Glomerular visceral epithelial cell (primary cell): ENCODE results near the gene COX14.
"Not testable (repeated sequence)": the region's sequence is repeated elsewhere in the genome, so short reads cannot be mapped to it uniquely, and the experiment has no call there.

ENCODE experiments used
- DNase-seq: peaks from one replicate; pipeline ENCODE4 v3.0.0-alpha.2; 2016; ENCODE audit errors: extremely low spot score

Gene COX14

DNA sequence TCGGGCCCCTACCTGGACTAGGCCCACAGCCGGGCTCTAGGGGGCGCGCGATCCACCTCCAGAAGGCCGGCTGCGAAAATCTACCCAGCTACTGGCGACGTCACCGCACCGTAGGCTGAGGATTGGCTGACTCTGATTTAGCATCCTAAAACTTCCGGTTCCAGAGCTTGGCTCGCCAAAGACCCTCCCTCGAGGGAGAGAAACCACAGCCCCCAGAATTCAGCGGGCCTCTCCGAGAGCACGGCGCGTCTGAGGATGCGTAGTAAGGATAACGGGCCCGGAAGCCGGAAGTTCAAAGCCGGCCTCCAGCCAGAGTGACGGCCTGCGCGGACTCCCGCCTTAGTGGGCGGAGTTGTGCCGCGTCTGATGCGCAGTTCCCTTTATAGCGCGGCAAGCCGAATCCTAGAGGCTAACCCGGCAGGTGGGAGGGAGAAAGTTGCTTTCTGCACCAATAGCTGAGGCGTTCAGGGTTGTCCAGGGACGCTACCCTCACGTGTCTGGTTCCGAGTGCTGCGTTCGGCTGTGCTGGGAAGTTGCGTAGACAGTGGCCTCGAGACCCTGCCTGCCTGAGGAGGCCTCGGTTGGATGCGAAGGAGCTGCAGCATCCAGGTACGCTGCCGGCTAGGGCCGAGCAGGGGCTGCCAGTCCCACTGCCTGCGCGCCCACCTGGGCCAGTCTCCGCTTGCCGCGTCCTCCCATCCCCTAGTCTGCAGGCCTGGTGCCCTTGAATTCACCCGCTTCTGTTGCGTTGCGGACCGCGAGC, at the start of gene COX14:
Gene COX14 (plus strand): TSS at position 544 of the 763 bp plus-strand sequence. CDS start 7,808 bp downstream, outside the sequence.
- peak; percentile 99 for DNase-seq

DNA sequence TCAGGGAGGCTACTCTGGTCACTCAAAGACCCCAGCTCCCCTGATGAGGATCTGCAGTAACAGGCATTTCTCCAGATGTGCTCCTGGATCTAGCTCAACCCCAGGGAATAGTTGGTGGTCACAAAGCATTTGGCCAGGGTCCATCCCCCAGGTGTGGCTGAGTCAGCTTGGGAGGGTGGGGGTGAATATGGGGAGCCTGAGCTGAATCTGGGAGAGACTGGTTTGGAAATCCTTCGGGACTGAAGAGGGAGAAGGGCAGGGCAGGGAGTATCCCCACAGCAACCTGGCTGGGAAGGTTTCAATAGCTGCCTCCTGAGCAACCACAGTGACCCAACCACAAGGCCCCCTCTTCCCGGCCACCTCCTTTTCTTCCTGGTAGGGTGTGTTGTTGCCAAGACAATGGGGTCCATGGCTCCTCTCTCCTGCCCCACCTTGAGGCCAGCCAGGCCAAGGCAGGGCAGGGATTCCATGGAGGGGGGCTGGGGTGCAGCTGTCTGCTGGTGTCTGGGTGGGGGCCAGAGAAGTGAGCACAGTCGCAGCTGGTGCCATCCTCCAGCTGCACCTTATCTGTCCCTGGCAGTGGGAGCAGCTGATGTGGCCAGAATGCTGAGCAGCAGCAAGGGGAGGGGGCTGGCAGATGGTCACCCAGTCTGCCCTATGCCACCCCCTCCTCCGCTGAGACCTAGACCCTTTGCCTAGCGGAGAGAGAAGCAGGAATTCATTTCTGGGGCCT, 49.1 kb upstream of the COX14 start:
- DNase-seq = peak; percentile 43

DNA sequence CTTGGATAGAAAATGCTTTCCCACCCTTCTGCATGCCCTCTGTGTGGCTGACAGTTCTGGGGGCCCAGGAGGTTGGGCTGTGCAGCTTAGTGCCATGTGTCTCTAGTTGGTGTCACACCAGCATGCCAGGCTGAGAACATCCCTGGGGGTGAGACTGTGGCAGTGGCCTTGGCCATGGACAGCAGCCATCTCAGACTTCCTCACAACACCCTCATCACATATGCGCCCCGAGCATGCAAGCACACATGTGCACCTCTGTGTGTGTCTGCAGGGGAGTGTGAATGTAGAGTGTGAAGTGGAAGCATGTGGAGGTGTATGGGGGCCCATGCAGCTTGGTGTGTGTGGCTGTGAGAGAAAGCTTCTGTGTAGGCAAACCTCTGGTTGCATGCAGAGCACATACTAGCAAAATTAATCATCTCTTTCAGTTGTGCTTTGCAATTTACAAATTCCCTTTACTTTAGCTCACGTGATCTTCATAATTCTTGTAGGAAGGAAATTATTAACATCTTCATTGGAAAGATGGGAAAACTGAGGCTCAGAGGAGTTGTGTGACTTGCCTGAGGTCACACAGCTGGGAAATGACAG, 46.2 kb upstream of the COX14 start:
- no peak for DNase-seq

DNA sequence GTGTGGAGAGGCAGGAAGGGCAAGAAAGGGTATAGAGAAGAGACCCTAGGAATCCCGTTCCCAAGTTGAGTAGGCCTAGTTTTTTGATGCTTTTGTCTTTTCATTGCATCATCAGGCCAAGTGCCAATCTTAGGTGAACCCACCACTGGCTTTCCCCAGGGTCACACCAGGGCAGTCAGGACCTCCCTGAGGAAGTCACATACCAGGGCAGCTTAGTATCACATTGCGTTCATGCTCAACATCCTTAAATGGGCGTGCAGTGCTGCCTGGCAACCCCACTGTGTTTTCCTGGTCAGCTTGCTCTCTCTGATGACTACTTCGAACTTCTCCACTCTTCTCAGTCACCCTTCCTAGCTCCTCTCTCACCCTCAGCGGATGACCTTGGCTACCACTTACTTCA, 45.6 kb upstream of the COX14 start:
- peak; percentile 81 for DNase-seq

DNA sequence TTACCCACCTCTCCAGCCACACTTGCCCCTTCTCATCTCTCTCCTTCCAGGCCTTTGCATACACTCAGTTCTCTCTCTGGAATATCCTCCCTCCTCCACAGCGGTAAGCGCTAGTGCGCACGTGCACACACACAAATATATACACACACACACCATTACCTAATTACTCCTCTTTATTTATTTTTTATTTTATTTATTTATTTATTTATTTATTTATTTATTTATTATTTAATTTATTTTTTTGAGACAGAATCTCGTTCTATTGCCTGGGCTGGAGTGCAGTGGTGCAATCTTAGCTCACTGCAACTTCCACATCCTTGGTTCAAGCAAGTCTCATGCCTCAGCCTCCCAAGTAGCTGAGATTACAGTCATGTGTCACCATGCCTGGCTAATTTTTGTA, 43.0 kb upstream of the COX14 start:
- no peak for DNase-seq

DNA sequence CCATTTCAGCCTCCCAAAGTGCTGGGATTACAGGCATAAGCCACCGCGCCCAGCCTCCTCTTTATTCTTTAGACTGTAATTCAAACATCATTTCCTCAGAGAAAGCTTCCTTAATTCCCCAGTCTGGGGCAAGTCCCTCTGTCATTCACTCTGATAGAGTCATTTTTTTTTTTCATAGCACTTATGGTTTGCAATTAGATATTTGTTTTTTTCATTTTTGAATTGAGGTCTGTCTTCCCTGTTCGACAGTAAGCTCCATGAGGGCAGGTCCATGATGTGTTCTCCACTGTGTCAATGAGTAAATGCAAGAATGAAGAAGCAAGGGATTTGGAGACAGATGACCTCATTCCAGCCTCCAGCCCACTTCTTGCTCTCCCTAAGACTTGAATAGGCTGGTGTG, 42.5 kb upstream of the COX14 start:
- no peak for DNase-seq

DNA sequence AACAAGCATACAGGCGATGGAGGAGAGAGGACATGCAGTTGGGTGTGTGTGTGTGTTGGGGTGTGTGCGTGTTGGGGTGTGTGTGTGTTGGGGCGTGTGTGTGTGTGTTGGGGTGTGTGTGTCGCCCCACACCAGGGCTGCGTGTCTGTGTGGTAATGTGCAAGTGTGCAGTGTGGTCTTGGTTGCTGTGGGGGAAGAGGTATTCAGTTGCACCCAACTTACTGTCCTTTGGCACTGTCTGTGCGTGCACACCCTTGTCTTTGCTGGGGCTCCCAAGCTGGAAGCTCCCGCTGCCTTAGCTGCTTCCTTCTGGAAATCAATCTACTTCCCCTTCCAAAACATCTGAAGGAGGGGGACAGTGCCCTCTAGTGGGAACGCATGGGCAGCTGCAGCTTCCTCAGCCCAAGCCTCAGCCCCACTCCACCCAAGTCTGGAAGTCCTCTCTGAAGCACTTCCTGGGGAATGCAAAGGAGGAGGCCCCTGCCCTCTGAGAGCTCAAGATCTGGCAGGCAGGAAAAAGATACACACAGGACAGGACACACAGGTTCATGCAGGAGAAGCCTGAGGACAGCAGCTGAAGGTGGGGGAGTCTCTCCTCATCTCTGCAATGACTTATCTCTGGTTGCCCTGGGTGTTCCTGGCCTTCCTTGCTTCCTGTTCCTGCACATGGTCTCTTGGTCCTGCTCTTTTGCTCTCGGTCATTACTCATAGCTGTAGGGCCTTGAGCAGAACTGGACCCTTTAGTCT, 41.5 kb upstream of the COX14 start:
- DNase-seq = peak; percentile 82

DNA sequence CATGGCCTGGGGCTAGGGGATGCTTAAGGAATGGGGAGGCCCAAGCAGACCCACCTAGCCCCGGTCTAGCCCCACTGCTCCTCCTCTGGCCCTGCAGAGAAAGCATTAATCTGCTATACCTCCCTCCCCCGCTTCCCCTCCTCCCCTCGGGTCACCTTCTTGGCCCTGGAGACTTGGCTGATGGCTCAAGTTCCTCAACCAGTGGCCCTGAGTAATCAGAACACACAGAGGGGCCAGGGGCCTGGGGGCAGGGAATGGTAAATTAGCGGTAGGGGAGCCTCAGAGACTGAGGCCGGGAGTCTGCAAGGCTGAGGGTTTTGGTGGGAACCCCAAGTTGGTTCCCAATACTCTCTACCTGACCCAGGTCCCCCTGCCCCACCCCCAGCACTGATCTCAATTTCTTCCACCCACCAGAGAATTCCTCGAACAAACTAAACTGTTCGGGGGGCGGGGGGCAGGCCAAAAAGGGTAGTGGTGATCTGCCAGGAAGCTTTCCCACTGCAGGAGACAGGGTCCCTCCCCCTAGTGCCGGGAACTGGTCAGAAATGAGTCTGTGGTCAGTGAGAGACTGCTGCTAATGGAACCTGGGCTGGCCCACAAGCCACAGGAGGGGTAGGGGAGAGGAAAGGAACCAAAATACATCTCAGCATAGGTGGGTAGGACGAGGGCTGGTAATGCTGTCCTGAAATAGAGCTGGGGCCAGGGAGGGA, 39.7 kb upstream of the COX14 start:
- no peak for DNase-seq

DNA sequence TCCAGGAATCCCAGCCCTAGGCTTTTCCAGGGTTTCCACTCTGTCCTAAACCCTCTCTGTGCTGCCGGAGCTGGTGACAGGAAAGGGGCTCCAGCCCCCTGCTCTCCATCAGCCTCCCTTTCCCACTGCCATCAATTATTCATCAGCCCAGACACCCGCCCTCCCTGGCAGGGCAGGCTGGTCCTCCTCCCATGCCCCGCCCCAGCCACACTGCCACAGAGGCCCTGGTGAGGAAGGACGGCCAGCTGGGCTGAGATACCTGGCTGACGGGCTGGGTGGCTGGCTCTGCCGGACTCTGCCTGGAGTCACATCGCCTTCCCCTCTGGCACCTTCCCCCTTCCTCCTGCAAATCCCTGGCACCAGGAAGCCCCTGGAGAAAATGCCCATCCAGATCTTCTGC, 38.8 kb upstream of the COX14 start:
- DNase-seq = no peak

DNA sequence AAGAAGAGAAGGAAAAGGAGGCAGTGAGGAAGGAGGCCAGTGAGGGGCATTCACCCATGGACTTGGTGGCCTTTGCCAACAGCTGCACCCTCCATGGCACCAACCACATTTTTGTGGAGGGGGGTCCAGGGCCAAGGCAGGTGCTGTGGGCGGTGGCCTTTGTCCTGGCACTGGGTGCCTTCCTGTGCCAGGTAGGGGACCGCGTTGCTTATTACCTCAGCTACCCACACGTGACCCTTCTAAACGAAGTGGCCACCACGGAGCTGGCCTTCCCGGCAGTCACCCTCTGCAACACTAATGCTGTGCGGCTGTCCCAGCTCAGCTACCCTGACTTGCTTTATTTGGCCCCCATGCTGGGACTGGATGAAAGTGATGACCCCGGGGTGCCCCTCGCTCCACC, 38.3 kb upstream of the COX14 start:
- DNase-seq = no peak

DNA sequence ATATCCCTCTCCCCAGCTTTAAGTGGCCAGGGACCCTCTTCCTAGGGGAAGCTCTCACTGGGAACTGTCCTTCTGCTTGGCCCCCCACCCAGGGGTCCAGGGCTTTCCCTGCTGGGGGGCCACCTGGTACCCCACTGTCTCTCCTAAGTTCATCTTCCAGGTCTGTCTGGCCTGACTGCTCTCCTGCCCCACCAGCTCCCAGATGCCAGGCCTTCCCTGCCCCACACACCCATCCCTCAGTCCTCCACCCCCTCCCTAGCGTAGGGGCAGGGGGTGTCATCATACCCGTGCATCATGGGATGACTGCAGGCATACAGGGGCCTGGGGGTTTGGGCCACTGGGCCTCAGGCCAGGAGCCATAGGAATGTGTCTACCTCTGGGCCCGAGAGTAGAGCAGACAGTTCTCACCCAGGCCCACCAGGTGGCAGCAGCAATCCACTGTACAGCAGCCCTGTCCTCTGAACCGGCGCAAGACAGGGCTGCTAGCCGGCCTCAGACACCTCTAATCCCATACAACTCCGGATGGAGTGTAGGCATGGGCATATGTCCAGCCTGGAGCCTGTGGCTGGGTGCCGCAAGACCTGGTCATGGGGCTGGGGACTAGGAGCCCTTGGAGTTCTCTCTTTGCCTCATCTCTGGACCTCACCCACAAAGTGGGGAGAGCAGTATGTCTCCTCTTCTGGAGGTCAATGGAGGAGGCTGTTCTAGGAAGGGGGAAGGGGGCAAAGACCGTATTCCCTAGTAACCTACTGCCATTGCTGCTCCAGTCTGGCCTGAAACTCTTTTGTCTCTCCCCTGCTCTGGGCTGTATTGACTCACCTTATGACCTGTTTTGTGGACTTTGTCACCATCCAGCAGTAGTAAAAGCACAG, 36.9 kb upstream of the COX14 start:
- DNase-seq = peak; percentile 88

DNA sequence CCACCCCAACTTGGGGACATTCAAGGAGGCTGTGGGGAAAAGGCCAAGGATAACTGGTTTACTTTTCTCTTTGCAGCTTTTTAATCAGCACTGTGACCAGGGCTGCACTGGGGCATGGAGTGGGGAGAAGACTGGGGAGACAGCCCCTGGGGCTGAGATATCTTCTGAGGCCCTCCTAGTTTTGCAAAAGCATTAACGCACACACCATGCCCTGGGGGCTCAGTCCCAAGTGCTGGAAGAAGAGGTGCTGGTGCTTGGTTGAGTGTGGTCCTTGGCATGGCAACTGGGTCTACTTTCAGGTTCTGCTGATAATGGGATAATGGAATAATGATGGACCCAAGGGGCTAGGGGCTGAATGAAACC, 36.2 kb upstream of the COX14 start:
- no peak for DNase-seq

DNA sequence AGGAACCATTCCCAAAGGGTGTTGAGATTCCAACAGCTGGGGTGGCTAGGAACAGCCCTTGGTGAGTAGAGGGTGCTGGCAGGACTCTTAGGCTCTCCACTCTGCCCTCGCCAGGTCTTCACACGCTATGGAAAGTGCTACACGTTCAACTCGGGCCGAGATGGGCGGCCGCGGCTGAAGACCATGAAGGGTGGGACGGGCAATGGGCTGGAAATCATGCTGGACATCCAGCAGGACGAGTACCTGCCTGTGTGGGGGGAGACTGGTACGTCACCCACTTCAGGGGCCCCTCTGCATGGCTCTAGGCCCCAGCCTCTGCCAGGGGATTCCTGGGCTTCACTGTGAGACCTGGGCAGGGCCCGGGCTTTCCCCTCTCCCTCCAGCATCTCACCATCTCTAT, 34.9 kb upstream of the COX14 start:
- no peak for DNase-seq

DNA sequence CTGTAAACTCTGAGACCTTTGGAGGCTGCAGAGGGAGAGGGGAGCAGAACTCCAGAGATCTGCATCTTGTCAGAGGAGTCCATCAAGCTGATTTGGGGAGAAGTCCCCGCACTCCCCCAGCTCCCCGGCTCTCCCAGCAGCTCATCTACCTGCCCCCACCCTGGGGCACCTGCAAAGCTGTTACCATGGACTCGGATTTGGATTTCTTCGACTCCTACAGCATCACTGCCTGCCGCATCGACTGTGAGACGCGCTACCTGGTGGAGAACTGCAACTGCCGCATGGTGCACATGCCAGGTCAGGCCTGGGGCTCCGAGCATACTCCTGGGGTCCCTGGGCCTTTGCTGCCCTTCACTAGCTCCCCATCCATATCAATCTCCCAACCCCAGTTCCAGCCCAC, 33.8 kb upstream of the COX14 start:
- no peak for DNase-seq

DNA sequence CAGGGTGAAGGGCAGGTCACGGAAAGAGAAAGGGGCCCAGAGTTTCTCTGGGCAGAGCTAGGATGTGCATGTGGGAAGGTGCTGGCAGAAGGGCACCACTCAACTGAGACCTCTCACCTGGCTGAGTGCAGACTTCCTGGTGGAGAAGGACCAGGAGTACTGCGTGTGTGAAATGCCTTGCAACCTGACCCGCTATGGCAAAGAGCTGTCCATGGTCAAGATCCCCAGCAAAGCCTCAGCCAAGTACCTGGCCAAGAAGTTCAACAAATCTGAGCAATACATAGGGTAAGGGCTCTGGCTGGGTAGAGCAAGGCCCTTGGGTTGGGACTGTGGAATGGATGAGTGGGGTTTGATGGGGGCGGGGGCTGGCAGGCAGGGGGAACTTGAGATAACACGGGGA, 32.3 kb upstream of the COX14 start:
- no peak for DNase-seq

DNA sequence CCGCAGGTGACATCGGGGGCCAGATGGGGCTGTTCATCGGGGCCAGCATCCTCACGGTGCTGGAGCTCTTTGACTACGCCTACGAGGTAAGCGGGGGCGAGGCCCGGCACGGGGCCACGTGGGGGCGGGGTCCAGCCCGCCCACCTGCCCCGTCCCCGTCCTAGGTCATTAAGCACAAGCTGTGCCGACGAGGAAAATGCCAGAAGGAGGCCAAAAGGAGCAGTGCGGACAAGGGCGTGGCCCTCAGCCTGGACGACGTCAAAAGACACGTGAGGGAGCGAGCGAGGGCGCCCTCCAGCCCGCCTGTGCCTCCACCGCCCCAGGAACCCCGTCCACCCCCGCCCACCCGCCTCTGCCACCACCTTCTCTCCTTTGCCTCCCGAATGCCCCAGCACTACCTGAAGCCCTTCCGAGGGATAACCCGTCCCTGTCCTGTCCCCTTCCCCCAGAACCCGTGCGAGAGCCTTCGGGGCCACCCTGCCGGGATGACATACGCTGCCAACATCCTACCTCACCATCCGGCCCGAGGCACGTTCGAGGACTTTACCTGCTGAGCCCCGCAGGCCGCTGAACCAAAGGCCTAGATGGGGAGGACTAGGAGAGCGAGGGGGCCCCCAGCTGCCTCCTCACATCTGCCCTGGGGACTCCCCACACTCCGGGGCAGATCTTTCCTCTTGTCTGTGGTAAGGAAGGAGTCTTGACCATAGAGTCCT, 30.8 kb upstream of the COX14 start:
- DNase-seq = no peak

DNA sequence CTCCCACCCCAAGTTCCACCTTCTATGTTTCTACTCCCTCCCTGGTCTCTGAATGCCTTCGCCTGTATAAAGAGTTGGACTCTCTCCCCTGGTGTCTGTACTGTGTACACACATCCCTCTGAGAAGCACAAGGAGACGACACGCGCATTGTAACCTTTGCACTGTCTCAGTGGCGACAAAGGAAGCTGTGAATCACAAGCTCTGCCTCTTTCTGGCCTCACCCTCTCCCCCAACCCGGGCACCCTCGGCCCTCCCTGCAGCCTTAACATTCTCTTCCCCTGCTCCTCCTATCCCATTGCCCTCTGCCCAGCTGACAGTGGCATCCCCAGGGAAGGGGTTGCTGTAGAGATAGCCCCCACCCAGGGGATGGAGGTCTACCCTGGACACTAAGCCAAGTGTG, 29.4 kb upstream of the COX14 start:
- no peak for DNase-seq

DNA sequence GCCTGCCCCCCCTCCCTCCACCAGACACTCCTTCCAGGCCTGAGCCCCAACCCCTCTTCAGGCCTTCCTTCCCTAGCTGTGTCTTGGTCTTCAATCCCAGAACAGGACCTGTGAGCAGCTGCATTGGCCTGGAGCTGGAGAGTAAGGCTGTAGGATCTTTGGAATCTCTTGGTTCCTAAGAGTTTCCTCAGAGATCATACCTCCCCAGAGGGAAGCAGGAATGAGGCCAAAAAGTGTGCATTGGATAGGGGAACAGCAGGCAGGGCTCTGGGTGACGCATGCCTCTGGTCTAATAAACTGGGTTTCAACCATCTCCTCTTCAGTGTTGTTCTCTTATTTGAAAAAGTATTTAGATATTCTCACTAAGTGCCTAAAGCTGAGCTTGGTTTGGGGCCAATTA, 28.7 kb upstream of the COX14 start:
- DNase-seq = no peak

DNA sequence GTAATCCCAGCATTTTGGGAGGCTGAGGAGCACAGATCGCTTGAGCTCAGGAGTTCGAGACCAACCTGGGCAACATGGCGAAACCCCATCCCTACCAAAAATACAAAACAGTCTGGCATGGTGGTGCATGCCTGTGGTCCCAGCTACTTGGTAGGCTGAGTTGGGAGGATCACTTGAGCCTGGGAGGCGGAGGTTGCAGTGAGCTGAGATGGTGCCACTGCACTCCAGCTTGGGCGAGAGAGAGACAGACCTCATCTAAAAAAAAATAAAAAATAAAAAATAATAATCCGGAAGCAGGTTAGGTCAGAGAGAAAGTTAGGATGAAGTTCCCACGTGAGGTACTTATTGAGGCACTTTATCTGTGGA, 27.6 kb upstream of the COX14 start:
- DNase-seq = not testable (repeated sequence)
